Activated CD4-positive, alpha-beta T cell treated with anti-CD3 and anti-CD28 coated beads, Interleukin-10, Interleukin-2, amounts not matched to agents 100 ng/mL and 50 ng/mL, durations not matched to agents 16 hours and 8 hours (primary cell): Measurements from ENCODE around the gene LCN2.
A peak's percentile ranks its signal among the peaks of the same experiment; 100 is the strongest.
"Not testable (repeated sequence)": the region's sequence is repeated elsewhere in the genome, so short reads cannot be mapped to it uniquely, and the experiment has no call there.

ENCODE experiments used
- DNase-seq: peaks from one replicate; pipeline ENCODE4 v3.0.0-alpha.2; 2020

LCN2 gene

DNA sequence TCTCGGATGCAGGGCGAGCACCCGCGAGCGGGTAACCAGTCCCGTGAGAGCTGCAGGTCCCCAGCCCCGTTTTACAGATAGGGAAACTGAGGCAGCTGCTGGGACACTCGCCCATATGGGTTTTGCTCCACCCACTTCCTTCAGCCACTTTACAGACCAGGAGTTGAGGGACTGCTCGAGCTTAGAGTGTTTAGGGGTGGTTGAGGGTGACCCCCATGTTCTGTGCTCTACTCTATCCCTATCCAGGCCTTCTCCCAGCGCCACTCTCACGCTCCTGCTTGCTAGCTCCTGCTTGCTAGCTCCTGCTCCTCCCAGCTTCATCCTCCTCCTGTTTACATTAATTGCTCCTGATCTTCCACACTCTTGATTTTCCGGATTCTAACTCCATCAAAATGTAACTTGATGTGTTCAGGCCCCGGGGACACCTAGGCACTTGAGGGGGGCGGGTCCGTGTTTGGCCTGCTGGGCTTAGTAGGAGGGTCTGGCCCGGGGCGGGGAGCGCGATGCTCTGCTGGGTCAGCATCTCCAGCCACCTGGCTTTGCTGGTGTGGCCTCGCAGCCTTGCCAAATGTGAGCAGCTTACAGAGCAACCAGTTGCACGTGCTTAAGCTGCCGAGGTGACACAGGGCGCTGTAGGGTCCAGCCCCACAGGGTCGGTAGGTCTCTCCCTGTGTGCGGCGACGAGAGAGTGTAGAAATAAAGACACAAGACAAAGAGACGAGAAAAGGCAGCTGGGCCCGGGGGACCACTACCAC is 20.2 kb upstream of the LCN2 start:
- DNase-seq, result no peak

DNA sequence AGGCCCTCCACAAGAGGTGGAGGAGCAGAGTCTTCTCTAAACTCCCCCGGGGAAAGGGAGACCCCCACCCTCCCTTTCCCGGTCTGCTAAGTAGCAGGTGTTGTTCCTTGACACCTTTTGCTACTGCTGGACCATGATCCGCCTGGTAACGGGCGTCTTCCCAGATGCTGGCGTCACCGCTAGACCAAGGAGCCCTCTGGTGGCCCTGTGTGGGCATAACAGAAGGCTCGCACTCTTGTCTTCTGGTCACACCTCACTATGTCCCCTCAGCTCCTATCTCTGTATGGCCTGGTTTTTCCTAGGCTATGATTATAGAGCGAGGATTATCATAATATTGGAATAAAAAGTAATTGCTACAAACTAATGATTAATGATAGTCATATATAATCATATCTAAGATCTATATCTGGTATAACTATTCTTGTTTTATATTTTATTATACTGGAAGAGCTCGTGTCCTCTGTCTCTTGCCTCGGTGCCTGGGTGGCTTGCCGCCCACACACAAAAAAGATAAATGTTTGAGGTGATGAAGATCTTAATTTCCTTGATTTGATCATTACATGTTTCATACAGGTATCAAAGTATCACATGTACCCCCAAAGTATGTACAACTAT is 19.2 kb upstream of the LCN2 start:
- DNase-seq, result peak; percentile 66

DNA sequence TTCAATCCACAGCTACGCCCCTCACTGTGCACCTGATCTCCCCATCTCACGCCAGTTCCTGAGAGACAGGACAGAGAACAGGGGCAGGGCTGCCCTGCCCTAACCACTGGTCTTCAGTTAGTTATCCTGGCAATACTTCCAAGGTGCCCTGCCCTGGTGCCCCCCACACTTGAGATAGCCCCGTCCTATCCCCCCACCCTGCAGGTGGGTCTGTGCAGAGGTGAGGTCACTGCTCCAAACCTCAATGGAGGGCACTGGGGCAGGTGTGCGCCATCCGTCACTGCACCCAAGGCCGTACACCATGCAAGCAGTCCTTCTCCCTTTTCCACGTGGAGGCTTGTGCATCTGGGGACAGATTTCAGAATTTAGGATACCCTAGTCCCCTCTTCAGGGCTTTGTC is 18.6 kb upstream of the LCN2 start:
- DNase-seq, result not testable (repeated sequence)

DNA sequence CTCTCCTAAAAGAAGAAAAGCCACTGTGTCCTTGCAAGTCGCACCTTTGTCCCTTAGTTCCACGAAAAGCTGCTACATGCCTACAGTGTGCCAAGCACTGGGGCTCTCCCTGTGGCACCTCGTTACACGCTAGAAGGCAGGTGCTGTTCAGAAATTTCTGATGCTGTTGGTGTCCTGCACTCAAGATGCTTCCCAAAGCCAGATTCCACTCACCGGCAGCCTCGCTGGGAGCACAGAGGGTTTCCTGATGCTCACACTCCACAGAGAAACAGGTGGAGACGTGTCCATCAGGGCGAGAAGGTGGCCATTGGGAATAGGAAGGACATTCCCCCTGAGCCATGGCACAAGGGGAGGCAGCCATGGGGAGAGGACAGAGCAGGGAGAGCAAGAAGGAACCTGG is 17.9 kb upstream of the LCN2 start:
- DNase-seq, result not testable (repeated sequence)

DNA sequence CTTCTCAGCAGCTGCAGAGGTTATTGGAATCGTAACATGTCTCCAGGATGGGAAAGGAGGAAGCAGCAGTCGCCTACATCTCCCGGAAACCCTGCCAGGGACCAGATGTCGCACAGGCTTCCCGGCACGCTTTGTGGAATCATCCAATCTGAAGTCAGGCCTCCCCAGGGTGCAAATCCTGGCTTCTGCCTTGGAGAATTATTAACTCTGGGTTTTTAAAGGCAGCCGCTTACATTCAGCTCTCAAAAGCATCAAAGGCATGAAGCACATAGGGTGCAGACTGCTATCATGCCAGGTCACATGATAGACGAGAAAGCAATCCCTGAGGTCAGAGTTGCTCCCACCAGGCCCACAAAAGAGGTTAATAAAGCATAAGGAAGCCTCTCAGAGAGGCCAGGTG is 17.1 kb upstream of the LCN2 start:
- DNase-seq, result not testable (repeated sequence)

DNA sequence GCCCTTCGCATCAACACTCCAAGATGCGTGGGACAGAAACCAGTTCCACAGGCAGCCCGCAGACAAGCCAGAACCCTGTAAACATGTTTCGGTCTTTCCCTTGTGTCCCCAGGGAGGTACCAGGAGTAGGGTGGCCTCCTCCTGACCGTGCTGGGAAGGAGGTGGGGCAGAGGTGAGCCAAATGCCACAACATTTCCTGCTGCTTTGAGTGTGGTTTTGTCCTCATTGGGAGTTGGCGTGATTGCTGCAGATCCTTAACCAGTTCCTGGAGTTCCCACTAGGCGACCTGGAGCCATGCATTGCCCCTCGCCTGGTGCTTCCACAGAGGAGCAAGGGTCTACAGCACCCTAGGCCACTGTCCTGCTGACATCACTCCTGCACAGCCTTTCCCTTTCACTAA is 13.7 kb upstream of the LCN2 start:
- DNase-seq, result not testable (repeated sequence)

DNA sequence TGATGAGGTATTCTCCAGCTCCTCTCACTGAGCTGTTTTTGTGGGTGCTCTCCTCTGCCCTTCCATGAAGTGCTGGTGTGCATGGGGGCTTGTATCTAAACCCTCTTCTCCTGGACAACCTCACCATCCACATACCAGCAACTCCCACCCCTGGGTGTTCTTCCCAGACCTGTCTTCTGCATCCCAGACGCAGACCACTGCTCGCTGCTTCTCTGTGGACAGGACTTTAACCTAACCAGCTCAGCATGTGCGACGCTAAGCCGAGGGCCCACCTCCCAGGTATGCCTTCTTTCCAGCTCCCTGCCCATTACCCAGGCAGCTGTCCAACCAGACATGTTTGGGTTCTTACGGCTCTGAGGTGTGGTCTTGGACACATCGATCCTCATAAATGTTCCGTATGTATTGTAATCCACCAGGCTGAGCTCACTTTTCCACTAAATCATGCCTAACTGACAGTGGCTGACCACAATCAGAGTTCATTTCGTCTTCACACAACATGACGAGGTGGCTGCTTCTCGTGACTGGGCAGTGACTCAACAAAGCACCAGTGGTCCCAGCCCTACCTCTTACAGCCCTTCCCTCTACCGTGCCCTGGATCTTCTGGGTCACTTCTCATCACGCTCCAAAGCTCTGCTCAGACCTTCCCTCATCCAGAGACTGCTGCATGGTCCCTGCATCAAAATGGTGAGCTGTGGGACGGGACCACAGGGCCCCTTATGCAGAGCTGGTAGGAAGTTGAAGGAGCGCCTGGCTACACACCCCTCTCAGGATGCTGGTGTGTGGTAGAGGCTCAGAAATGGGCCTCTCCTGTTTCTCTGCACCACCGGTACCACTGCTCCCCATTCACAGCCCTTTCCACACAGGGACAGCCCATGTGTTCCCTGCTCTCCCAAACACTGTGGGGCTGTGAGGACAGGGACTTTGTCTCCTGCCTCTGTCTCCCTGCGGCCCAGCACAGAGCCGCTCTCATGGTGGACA is 12.1 kb upstream of the LCN2 start:
- DNase-seq, result no peak

DNA sequence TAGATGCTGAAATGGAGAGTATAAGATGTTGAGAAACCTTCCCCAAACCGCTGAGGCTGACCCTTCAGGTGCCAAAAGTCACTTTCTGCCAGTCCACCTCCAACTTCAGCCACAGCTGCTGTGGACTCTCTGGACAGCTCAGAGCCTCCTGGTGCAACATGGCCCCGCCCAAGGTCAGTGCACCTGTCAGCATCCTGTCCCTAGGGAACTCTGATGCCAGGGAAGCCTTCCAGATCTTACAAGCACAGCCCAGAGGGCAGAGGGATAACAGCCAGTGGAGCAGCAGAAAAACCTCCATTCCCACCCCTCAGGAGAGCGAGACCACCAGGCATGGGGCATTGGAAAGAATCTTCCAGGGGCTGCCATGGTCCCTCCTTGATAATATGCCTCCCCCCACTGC is 11.3 kb upstream of the LCN2 start:
- DNase-seq, result no peak

DNA sequence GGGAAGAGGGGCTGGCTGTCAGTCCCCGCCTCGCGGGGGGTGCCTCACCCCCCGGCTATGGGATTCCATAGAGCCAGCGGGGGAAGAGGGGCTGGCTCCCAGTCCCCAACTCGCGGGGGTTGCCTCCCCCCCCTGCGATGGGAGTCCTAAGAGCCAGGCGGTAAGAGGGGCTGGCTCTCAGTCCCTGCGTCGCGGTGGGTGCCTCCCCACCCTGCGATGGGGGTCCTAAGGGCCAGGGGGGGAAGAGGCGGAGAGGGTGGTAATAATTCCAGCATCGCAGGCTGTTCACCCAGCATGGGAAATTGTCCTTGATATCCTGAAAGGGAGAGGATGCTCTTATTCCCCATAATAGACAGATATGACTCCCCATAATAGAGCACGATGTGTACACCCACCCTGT is 9.6 kb upstream of the LCN2 start:
- DNase-seq, result no peak

DNA sequence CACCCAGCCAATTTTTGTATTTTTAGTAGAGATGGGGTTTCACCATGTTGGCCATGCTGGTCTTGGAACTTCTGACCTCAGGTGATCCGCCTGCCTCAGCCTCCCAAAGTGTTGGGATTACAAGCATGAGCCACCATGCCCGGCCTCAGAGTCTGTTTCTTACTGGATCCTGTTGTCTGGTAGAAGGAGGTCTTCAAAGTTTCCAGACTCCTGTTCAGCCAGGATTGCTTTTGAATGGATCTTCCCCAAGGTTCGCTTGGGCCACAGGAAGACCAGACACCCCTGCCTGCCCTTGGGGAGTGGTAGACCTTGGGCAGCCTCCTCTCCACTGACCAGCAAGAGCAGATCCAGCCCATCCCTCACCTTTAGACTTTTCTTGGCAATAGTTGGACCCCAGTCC is 7.6 kb upstream of the LCN2 start:
- no peak for DNase-seq

DNA sequence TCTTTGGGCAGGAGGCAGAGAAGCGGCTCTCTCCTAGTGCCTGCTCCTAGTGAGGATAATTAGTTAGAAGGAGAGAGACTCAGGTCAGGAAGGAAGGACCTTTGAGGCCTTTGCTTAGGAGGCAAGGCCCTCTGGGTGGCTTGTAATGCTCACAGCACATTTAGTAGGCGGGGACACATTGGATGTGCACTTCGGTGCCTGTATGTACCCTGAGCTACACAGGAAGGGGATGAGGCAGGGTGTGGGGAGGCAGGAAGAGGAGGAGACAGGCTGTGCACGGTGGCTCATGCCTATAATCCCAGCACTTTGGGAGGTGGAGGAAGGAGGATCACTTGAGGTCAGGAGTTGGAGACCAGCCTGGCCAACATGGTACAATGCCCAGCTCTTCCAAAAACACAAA is 7.2 kb upstream of the LCN2 start:
- DNase-seq, result no peak

DNA sequence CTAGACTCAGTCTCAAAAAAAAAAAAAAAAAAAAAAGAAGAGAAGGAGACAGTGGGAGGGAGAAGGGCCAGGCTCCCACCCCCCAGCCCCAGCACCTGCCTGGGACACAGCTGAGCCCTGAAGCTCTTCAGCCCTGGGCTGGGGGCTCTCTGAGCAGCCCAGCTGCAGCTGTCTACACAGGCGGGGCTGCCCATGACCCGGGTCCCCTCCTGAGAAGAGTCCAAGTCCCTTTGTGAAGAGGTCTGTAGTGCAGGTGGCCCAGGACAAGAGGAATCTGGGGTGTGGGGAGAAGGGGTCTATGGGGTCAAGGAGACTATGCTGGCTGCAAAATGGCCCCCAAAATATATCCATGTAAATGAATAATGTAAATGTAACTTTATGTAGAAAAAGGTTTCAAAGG is 6.7 kb upstream of the LCN2 start:
- DNase-seq, result no peak

DNA sequence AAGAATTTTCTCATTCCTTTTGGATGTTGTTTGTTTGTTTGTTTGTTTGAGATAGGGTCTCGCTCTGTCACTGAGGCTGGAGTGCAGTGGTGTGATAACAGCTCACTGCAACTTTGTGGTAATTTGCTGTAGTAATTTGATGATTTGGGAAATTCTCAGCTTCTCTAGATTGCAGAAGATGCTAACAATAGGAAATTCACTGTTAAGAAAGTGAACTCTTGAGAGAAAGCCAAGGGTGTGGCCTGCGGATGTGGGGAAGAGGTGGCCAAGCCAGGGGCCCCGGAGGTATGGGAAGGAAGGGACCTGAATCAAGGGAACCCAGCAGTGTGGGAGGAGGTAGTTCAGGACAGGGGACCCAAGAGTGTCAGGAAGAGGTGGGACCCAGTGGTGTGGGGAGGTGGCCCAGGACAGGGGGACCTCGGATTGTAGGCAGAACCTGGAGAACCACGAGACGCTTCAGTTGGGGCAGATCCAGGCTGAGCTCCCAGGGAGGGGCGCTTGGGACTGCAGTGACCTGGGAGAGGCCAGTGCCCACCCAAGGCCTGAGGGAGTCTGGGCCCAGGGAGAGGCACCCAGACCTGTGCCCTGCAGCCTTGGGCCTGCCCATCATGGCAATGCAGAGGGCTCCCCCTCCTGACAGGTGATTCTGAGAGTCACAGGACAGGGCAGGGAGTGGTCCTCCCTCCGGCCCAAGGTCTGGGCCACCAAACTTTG is 5.6 kb upstream of the LCN2 start:
- DNase-seq, result no peak

DNA sequence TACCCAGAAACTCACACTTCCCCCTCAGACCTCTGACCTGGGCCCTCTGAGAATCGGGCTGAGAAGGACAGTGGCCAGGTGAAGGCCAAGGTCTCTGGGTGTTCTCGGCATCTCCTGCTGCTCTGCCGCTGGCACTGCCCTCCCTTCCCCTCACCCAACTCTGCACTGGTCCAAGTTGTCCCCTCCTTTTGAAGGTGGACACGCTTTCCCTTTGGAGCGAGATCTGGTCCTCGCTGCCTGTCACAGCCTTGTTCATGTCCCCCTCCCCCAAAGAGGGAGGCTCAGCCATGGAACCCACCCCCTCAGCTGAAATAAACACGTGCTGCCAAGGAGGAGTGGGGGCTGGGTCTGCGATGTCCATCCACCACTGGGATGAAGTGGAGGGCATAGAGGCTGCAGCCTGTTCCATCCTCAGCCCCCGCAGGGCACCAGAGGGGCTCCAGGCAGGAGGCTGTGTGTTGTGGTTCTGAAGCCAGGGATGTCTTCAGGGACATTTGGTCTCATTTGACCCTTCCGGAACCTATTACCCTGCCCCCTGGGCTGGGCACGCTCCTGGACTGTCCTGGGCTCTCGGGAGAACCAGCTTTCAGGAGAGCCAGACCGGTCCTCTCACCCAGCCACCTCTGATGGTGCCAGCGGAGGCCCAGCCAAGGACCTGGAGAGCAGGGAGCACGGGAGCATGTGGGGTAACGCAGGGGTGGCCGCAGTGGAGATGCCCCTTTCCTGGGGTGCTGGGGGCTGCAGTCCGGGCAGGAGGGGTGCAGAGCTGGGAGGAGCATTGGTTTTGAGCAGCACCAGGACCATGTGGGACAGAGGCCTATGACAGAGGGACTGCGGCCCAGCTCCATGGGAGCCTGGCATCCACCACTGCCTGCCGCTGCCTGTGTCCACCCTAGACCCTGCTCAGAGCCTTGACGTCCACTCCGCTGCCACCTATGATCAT is 4.7 kb upstream of the LCN2 start:
- no peak for DNase-seq

DNA sequence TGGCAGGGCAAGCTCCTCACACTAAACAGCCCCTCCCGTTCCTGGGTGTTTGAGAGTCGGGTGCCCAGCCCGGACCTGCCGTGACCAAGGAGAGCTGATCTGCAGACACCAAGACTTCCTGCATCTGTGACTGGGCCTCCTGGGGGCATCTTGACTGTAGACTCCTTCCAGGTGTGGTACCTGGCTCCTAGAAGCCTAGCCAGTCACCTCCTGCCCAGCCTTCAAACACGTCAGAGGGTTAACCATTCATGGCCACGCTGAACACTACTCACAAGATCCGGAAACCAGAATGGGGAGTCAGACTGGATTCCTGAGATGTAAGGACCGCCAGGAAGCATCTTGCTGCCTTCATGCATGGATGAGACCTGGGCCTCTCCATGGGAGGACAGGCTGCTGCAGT is 3.7 kb upstream of the LCN2 start:
- no peak for DNase-seq

DNA sequence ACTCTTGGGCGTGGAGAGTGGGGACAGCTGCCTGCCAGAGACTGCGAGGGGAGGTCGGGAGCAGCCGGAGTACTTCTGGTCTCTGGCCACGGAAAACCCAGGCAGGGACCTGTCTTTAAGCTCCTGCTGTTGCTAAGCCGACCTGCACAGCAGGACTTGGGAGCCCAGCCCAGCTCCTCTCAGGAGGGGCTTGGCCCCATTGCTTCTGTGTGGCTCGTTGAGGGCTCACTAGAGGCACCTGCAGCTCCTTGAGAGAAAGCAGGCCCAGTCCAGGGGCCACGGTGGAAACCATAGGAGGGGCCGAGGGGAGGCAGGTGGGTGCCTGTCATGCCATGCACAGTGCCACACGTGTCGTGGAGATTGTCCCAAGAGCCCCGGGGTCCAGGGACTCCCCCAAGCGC is 3.3 kb upstream of the LCN2 start:
- DNase-seq, result no peak

DNA sequence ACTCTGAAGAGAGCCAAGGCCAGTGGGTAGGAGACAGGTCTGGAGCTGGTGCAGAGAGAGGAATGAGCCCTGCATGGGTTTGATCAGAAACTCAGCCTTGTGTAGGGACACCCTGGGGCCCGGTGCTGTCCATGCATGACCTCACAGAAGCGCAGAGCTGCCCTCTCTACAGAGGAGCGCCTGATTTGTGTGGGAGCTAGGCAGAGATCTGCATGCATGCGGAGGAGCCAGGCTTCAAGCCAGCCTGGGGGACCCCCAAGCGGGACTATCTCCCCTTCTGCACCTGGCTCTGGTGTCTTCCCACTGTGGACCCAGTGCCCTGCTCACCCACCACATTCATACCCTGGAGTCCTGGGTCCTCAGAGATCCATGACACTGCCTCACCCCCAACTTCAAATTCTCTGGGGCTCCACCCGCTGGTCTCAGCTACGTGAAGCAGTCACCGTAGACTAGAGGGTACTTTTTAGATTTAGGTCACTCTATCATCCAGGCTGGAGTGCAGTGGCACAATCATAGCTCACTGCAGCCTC is 2.6 kb upstream of the LCN2 start:
- no peak for DNase-seq

DNA sequence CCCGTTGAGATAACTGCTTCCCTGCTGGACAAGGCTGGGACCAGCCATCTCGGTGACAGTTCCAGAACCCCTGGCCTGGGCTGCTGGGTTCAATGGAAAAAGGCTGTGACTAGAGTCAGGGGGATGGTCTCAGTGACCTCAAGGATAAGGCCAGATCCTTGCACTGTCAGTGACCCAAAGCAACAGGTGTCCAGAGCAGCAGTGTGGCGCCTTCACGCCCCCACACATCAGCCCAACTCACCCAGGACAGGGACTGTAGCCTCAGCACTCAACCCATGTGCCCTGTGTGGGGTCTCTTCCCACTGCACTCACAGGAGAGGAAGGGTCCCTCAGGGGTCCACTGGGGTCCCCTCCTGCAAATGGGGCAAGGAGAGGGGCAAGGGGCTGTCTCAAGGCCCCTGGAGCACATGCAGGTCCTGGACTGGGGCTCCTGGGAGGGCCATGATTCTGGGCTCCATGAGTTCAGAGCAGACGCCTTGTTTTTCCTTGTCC is 698 bp upstream of the LCN2 start:
- DNase-seq, result no peak

DNA sequence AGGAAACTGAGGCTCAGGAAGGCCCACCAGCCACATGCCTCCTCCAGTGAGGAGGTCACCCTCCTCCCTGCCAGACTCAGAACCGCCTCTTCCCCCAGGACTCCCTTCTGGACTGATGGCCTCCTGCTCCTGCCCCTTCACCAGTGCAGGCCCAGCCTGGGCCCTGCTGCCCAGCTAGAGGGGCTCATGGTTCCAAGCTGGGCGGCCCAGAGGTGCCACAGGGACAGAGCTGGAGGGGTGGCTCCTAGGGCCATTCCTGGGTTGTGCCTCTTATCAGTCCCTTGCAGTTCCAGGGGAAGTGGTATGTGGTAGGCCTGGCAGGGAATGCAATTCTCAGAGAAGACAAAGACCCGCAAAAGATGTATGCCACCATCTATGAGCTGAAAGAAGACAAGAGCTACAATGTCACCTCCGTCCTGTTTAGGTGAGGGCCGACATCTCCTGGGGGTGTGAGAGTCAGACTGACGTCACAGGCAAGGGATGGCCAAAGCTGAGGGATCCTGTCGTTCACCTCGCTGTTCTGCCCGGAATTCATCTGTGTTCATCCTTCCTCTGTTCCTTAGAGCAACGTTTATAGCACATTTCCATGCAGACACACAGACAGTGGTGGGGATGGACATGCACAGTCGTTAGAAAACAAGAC is 819 bp downstream of the LCN2 start:
- DNase-seq, result no peak

DNA sequence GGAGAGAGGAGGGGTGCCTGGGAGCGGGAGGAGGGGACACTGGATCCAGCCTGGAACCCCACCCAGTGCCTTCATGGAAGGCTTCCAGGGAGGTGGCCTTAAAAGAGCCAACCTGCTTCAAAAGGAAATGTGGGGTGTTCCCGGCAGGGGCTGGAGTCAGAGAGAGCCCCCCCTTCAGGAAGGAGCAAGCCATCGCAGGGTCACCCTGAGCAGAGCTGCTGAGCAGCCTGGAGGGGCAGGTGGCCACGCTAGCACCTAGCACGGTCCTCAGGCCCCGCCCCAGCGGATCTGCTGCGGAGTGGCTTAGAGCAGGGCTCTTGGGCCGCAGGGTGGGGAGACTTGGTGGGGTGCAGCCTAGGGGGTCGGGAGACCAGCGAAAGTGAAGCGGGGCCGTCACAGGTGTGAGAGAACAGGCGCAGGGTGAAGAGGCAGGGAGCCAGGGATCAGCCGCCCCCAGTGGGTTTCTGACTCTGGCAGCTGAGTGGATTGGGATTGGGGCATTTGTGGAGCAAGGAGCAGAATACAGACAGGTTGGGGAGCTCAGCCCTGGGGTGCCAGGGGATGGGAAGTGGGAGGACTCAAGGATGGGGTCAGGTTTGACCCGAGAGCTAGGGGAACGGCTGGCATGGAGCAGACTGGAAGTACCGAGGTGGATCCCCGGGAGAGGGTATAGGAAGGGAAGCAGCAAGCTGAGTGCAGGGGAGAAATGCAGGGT is 1.5 kb downstream of the LCN2 start:
- peak; percentile 33 for DNase-seq
